ENCODE measurements around the gene TPD52L1. TPM values are rescaled to one million over a fixed set of nuclear protein-coding genes. Genes with fewer than 3 reads are reported as not detected.

The TPD52L1 gene
- total RNA-seq, 4 donors from 2014 or later, result 123 to 234 (median 175) TPM

- H3K4me3 ChIP-seq (ENCODE audit: low read depth, poor library complexity, severe bottlenecking), result no peak overlapping the region
- intact Hi-C loops (cut with DNase I; ENCODE audit: low total_unique reads), result no loop called here
- 95 to 100% methylated on average over 1 of the region's 1 CpG for WGBS, 2 donors
- DNase-seq (ENCODE audit: low spot score in 2 of 2), result no peak
- TF ChIP-seq POLR2A (IDR thresholded peaks at IDR 0.05) (no peak), CTCF (IDR thresholded peaks at IDR 0.05) (no peak)
Observed at GRCh38 chr6:125163811-125164210, 10.2 kb downstream of the TPD52L1 start.

- 80 to 86% methylated on average over 4 of the region's 4 CpGs for WGBS, 2 donors
- no peak for TF ChIP-seq POLR2A (IDR thresholded peaks at IDR 0.05)
- no peak for TF ChIP-seq CTCF (IDR thresholded peaks at IDR 0.05)
- intact Hi-C loops (cut with DNase I; ENCODE audit: low total_unique reads), result no loop called here
- H3K4me3 ChIP-seq (ENCODE audit: low read depth, poor library complexity, severe bottlenecking), result no peak overlapping the region
- DNase-seq (ENCODE audit: low spot score in 2 of 2), result no peak
Observed at GRCh38 chr6:125164696-125165095, 11.1 kb downstream of the TPD52L1 start.

- H3K4me3 ChIP-seq (ENCODE audit: low read depth, poor library complexity, severe bottlenecking), result no peak overlapping the region
- TF ChIP-seq POLR2A (IDR thresholded peaks at IDR 0.05), result no peak
- no peak for TF ChIP-seq CTCF (IDR thresholded peaks at IDR 0.05)
- intact Hi-C loops (cut with DNase I; ENCODE audit: low total_unique reads), result no loop called here
- WGBS, 2 donors, result 53 to 70% methylated on average over 1 of the region's 1 CpG
- no peak for DNase-seq (ENCODE audit: low spot score in 2 of 2)
Observed at GRCh38 chr6:125165256-125165655, 11.7 kb downstream of the TPD52L1 start.

- DNase-seq (ENCODE audit: low spot score in 2 of 2), result no peak
- H3K4me3 ChIP-seq (ENCODE audit: low read depth, poor library complexity, severe bottlenecking), result no peak overlapping the region
- intact Hi-C loops (cut with DNase I; ENCODE audit: low total_unique reads), result no loop called here
- TF ChIP-seq CTCF (IDR thresholded peaks at IDR 0.05) (no peak), POLR2A (IDR thresholded peaks at IDR 0.05) (no peak)
- WGBS, 2 donors, result 85 to 88% methylated on average over 4 of the region's 4 CpGs
Observed at GRCh38 chr6:125165776-125166175, 12.2 kb downstream of the TPD52L1 start.

- H3K4me3 ChIP-seq (ENCODE audit: low read depth, poor library complexity, severe bottlenecking), result no peak overlapping the region
- no peak for DNase-seq (ENCODE audit: low spot score in 2 of 2)
- 81 to 89% methylated on average over 3 of the region's 3 CpGs for WGBS, 2 donors
- TF ChIP-seq POLR2A (IDR thresholded peaks at IDR 0.05) (no peak), CTCF (IDR thresholded peaks at IDR 0.05) (no peak)
- intact Hi-C loops (cut with DNase I; ENCODE audit: low total_unique reads), result no loop called here
Observed at GRCh38 chr6:125166711-125167110, 13.1 kb downstream of the TPD52L1 start.

- TF ChIP-seq CTCF (IDR thresholded peaks at IDR 0.05), result no peak
- no peak for TF ChIP-seq POLR2A (IDR thresholded peaks at IDR 0.05)
- DNase-seq (ENCODE audit: low spot score in 2 of 2), result no peak
- H3K4me3 ChIP-seq (ENCODE audit: low read depth, poor library complexity, severe bottlenecking), result no peak overlapping the region
- intact Hi-C loops (cut with DNase I; ENCODE audit: low total_unique reads), result no loop called here
- 89 to 92% methylated on average over 2 of the region's 2 CpGs for WGBS, 2 donors
Observed at GRCh38 chr6:125167579-125167978, 14.0 kb downstream of the TPD52L1 start.
